H9 (cell line): ENCODE results near the gene TMEM61. TPM values are rescaled to one million over a fixed set of nuclear protein-coding genes. Genes with fewer than 3 reads are reported as not detected.

Experiments
- DNase-seq: peaks from one replicate; pipeline ENCODE4 v3.0.0-alpha.2; 2017
- H2AFZ ChIP-seq: one replicate; pipeline ENCODE4 v1.6.1; 2013; ENCODE audit warnings: mild to moderate bottlenecking, low read length, control low read depth, moderate library complexity
- H2AK5ac ChIP-seq: 2 replicates; pipeline ENCODE4 v1.6.1; 2013; ENCODE audit warnings: low read length, control low read depth, mixed read lengths; ENCODE audit not compliant: insufficient read length
- H2BK120ac ChIP-seq: one replicate; pipeline ENCODE4 v1.6.1; 2013; ENCODE audit warnings: low read depth, mild to moderate bottlenecking, low read length, control low read depth, inconsistent platforms; ENCODE audit not compliant: poor library complexity, severe bottlenecking
- H2BK12ac ChIP-seq: 2 replicates; pipeline ENCODE4 v1.6.1; 2013; ENCODE audit warnings: low read length, control low read depth, mixed read lengths, low read depth; ENCODE audit not compliant: insufficient read length
- H2BK15ac ChIP-seq: 2 replicates; pipeline ENCODE4 v1.6.1; 2013; ENCODE audit warnings: low read depth, low read length, control low read depth
- H2BK20ac ChIP-seq: one replicate; pipeline ENCODE4 v1.6.1; 2013; ENCODE audit warnings: low read depth, mild to moderate bottlenecking, low read length, control low read depth, inconsistent platforms; ENCODE audit not compliant: poor library complexity, severe bottlenecking
- H2BK5ac ChIP-seq: 2 replicates; pipeline ENCODE4 v1.6.1; 2013; ENCODE audit warnings: low read length, control low read depth, mixed read lengths; ENCODE audit not compliant: insufficient read length
- H3K14ac ChIP-seq: 2 replicates; pipeline ENCODE4 v1.6.1; 2013; ENCODE audit warnings: low read length, control low read depth; ENCODE audit not compliant: insufficient read depth
- H3K18ac ChIP-seq: 2 replicates; pipeline ENCODE4 v1.6.1; 2013; ENCODE audit warnings: low read depth, mild to moderate bottlenecking, mixed read lengths, low read length, control low read depth; ENCODE audit not compliant: insufficient read length
- H3K23ac ChIP-seq: 2 replicates; pipeline ENCODE4 v1.6.1; 2013; ENCODE audit warnings: low read length, control low read depth, mixed read lengths, low read depth; ENCODE audit not compliant: insufficient read length
- H3K23me2 ChIP-seq: 2 replicates; pipeline ENCODE4 v1.6.1; 2013; ENCODE audit warnings: low read depth, mild to moderate bottlenecking, mixed read lengths, low read length, control low read depth; ENCODE audit not compliant: insufficient read length, poor library complexity, severe bottlenecking
- H3K27ac ChIP-seq: 2 replicates; pipeline ENCODE4 v1.5.1; 2013; ENCODE audit warnings: low read length, control low read depth, mixed read lengths, low read depth; ENCODE audit not compliant: insufficient read length
- H3K27me3 ChIP-seq: 2 replicates; pipeline ENCODE4 v1.6.1; 2013; ENCODE audit warnings: low read length, control low read depth, inconsistent platforms; ENCODE audit not compliant: insufficient read depth
- H3K4ac ChIP-seq: 2 replicates; pipeline ENCODE4 v1.6.1; 2013; ENCODE audit warnings: low read depth, mild to moderate bottlenecking, control low read depth, inconsistent platforms, low read length, moderate library complexity
- H3K4me1 ChIP-seq: 2 replicates; pipeline ENCODE4 v1.6.1; 2013; ENCODE audit warnings: low read length, control low read depth, inconsistent platforms; ENCODE audit not compliant: insufficient read depth
- H3K4me2 ChIP-seq: 2 replicates; pipeline ENCODE4 v1.6.1; 2013; ENCODE audit warnings: low read length, control low read depth, mixed read lengths; ENCODE audit not compliant: insufficient read length, insufficient read depth
- H3K56ac ChIP-seq: 2 replicates; pipeline ENCODE4 v1.6.1; 2013; ENCODE audit warnings: low read depth, mild to moderate bottlenecking, mixed read lengths, low read length, control low read depth; ENCODE audit not compliant: insufficient read length
- H3K79me1 ChIP-seq: 2 replicates; pipeline ENCODE4 v1.6.1; 2013; ENCODE audit warnings: low read depth, mild to moderate bottlenecking, moderate library complexity, low read length, control low read depth, inconsistent platforms; ENCODE audit not compliant: insufficient read depth, poor library complexity, severe bottlenecking
- H3K79me2 ChIP-seq: 2 replicates; pipeline ENCODE4 v1.6.1; 2013; ENCODE audit warnings: low read length, control low read depth, inconsistent platforms; ENCODE audit not compliant: insufficient read depth
- H3K9ac ChIP-seq: 2 replicates; pipeline ENCODE4 v1.6.1; 2013; ENCODE audit warnings: low read length, control low read depth, mixed read lengths; ENCODE audit not compliant: insufficient read length; ENCODE audit errors: extremely low read depth
- H3K9me3 ChIP-seq: one replicate; pipeline ENCODE4 v1.6.1; 2013; ENCODE audit warnings: low read depth, low read length, inconsistent platforms; ENCODE audit not compliant: control insufficient read depth
- H3T11ph ChIP-seq: one replicate; pipeline ENCODE4 v1.6.1; 2013; ENCODE audit warnings: mild to moderate bottlenecking, low read length, control low read depth, inconsistent platforms
- H4K20me1 ChIP-seq: one replicate; pipeline ENCODE4 v1.6.1; 2013; ENCODE audit not compliant: control insufficient read depth, insufficient read length, insufficient read depth
- H4K5ac ChIP-seq: 2 replicates; pipeline ENCODE4 v1.6.1; 2013; ENCODE audit warnings: low read depth, mild to moderate bottlenecking, mixed read lengths, low read length, control low read depth; ENCODE audit not compliant: insufficient read length
- H4K8ac ChIP-seq: replicated peaks from 2 replicates; pipeline ENCODE4 v1.6.1; 2013; ENCODE audit warnings: low read length, control low read depth, mixed read lengths, low read depth; ENCODE audit not compliant: insufficient read length
- H4K91ac ChIP-seq: 2 replicates; pipeline ENCODE4 v1.6.1; 2013; ENCODE audit warnings: low read depth, mild to moderate bottlenecking, moderate library complexity, mixed read lengths, low read length, control low read depth; ENCODE audit not compliant: insufficient read length
- H3K27ac Mint-ChIP-seq, 3 experiments: 2 replicates in 2 of 3; 3 replicates in 1 of 3; pipeline ENCODE4 v1.8.0; 2020 to 2021; ENCODE audit warnings: mixed read lengths in 3 of 3, mild to moderate bottlenecking in 1 of 3, moderate library complexity in 1 of 3
- H3K27me3 Mint-ChIP-seq: 2 replicates; pipeline ENCODE4 v1.8.0; 2021; ENCODE audit warnings: low read depth, mild to moderate bottlenecking, moderate library complexity, mixed read lengths
- H3K36me3 Mint-ChIP-seq, 3 experiments: 2 replicates in 2 of 3; 3 replicates in 1 of 3; pipeline ENCODE4 v1.8.0; 2020 to 2021; ENCODE audit warnings: low read depth in 3 of 3, mixed read lengths in 3 of 3; ENCODE audit not compliant: insufficient read depth in 1 of 3
- H3K4me1 Mint-ChIP-seq, 2 experiments: 2 replicates each; pipeline ENCODE4 v1.8.0; 2020; ENCODE audit warnings: mixed read lengths in 2 of 2
- H3K4me3 Mint-ChIP-seq, 2 experiments: 2 replicates in 1 of 2; 3 replicates in 1 of 2; pipeline ENCODE4 v1.8.0; 2020 to 2021; ENCODE audit warnings: mild to moderate bottlenecking in 2 of 2, mixed read lengths in 2 of 2, moderate library complexity in 1 of 2
- H3K9me3 Mint-ChIP-seq, 2 experiments: 2 replicates in 1 of 2; 3 replicates in 1 of 2; pipeline ENCODE4 v1.8.0; 2020; ENCODE audit warnings: mild to moderate bottlenecking in 2 of 2, mixed read lengths in 2 of 2, moderate library complexity in 1 of 2
- WGBS: extraction: QIAGEN DNeasy Blood & Tissue Kit; methylation state at CpG from one replicate; pipeline ENCODE4 v1.1.7; 2013; ENCODE audit warnings: missing lambda C conversion rate, low lambda C conversion rate, mixed read lengths; ENCODE audit not compliant: insufficient read length; ENCODE audit errors: extremely low coverage; 5-methylcytosine and 5-hydroxymethylcytosine counted together
- total RNA-seq: library from RNA; stranded (reverse); gene quantifications from 2 replicates; pipeline ENCODE4 v1.2.1, GENCODE V29; 2021
- TF ChIP-seq, protein P1 (sequence below): fragments of 200-600 bp; sonication (generic); conservative IDR thresholded peaks from 3 replicates; pipeline ENCODE4 v1.8.0; 2021; ENCODE audit warnings: antibody characterized with exemption, mild to moderate bottlenecking

TMEM61 gene
- total RNA-seq, 1 experiment from 2014 or later, result 0.61 TPM

GRCh38 chr1:55038552-55038838 lies 58.1 kb downstream of the TMEM61 start:
- H4K8ac ChIP-seq, result no peak overlapping the region
- no peak overlapping the region for H3K4ac ChIP-seq
- no peaks in the 10 kb centered on the region for H3K79me1 ChIP-seq
- H3K79me2 ChIP-seq, result peaks cover 16% of the 10 kb centered on the region; the same call in 1 of the 2 replicates
- peaks cover 11% of the 10 kb centered on the region; the same call in 1 of the 2 replicates for H3K27me3 ChIP-seq
- no peaks in the 10 kb centered on the region for H4K20me1 ChIP-seq
- H3K4me1 ChIP-seq, result peaks cover 9% of the 10 kb centered on the region; the same call in 1 of the 2 replicates
- H4K5ac ChIP-seq, result no peak overlapping the region
- no peak overlapping the region for H3K56ac ChIP-seq
- no peak overlapping the region for H2AK5ac ChIP-seq
- H3K9me3 ChIP-seq, result no peaks in the 10 kb centered on the region
- H2AFZ ChIP-seq, result no peak overlapping the region
- H3K4me2 ChIP-seq, result no peak overlapping the region
- H3K23me2 ChIP-seq, result peaks cover 21% of the 10 kb centered on the region
- H3K18ac ChIP-seq, result no peak overlapping the region
- no peak overlapping the region for H2BK5ac ChIP-seq
- Mint-ChIP-seq H3K4me3 (no peak overlapping the region; a peak in 1 of 5 replicates), H3K27ac (no peak overlapping the region), H3K36me3 (peaks cover 2 to 14% (median 7%) of the 10 kb centered on the region in 3 experiments; a peak in 6 of 7 replicates), H3K9me3 (no peaks in the 10 kb centered on the region; a peak in 2 of 5 replicates), H3K4me1 (peaks cover 41 to 53% of the 10 kb centered on the region in 2 experiments), H3K27me3 (peaks cover 49% of the 10 kb centered on the region)
- H3K27ac ChIP-seq, result no peak overlapping the region
- H3K9ac ChIP-seq, result no peak overlapping the region
- TF ChIP-seq, protein P1, sequence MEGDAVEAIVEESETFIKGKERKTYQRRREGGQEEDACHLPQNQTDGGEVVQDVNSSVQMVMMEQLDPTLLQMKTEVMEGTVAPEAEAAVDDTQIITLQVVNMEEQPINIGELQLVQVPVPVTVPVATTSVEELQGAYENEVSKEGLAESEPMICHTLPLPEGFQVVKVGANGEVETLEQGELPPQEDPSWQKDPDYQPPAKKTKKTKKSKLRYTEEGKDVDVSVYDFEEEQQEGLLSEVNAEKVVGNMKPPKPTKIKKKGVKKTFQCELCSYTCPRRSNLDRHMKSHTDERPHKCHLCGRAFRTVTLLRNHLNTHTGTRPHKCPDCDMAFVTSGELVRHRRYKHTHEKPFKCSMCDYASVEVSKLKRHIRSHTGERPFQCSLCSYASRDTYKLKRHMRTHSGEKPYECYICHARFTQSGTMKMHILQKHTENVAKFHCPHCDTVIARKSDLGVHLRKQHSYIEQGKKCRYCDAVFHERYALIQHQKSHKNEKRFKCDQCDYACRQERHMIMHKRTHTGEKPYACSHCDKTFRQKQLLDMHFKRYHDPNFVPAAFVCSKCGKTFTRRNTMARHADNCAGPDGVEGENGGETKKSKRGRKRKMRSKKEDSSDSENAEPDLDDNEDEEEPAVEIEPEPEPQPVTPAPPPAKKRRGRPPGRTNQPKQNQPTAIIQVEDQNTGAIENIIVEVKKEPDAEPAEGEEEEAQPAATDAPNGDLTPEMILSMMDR, result no peak
- no peak overlapping the region for H3K14ac ChIP-seq
- no peak overlapping the region for H3T11ph ChIP-seq
- H3K23ac ChIP-seq, result no peak overlapping the region
- H2BK20ac ChIP-seq, result no peak overlapping the region
- no peak overlapping the region for H4K91ac ChIP-seq
- no peak overlapping the region for H2BK120ac ChIP-seq
- WGBS, result no CpG with 5 or more reads among the region's 3 CpGs
- no peak overlapping the region for H2BK12ac ChIP-seq
- DNase-seq, result no peak
- H2BK15ac ChIP-seq, result no peak overlapping the region
